ENCODE results near the gene CAVIN2.

The CAVIN2 gene

GRCh38 chr2:191877875-191878274, 31.0 kb upstream of the CAVIN2 start:
- no peak overlapping the region for H3K27ac ChIP-seq
- CTCF ChIA-PET: no interaction called here
- POLR2A ChIA-PET (ENCODE audit: low non-redundant PET): no interaction called here
- no peak for DNase-seq (ENCODE audit: low spot score)
- TF ChIP-seq CTCF (conservative IDR thresholded peaks at IDR 0.05; ENCODE audit: low read depth): no peak

DNA sequence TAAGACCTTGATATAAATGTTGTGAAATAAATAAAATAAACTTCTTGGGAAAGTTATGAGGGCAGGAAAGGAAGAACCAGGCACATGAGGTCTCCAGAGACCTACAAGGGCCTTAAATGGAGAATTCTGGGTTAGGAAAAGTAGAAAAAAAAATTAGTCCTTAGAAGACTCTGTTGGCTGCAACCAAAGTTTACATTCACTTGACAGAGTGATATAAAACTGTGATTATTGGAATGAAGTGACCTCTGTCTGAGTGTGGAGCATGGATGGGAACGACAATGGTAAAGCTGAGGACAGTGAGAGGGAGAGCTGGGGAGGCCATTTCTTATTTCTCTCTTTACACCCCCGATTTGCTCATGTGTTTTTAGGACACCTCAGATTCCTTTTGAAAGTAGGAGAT, 29.0 kb upstream of the CAVIN2 start:
- CTCF ChIA-PET: no interaction called here
- POLR2A ChIA-PET (ENCODE audit: low non-redundant PET): no interaction called here
- no peak overlapping the region for H3K27ac ChIP-seq
- DNase-seq (ENCODE audit: low spot score): no peak
- no peak for TF ChIP-seq CTCF (conservative IDR thresholded peaks at IDR 0.05; ENCODE audit: low read depth)

- DNase-seq (ENCODE audit: low spot score): no peak
- no peak; the same call in 1 of the 2 replicates for TF ChIP-seq CTCF (conservative IDR thresholded peaks at IDR 0.05; ENCODE audit: low read depth)
- H3K27ac ChIP-seq: no peak overlapping the region
- POLR2A ChIA-PET (ENCODE audit: low non-redundant PET): no interaction called here
- CTCF ChIA-PET: interaction anchor here (0.6 to 3.4 kb wide), 7 partner anchors 9 to 1067 kb away, joined by 3 to 18 read pairs (median 4); no protein-coding TSS in a partner anchor
Measured at GRCh38 chr2:191870744-191871143, 23.9 kb upstream of the CAVIN2 start.

DNA sequence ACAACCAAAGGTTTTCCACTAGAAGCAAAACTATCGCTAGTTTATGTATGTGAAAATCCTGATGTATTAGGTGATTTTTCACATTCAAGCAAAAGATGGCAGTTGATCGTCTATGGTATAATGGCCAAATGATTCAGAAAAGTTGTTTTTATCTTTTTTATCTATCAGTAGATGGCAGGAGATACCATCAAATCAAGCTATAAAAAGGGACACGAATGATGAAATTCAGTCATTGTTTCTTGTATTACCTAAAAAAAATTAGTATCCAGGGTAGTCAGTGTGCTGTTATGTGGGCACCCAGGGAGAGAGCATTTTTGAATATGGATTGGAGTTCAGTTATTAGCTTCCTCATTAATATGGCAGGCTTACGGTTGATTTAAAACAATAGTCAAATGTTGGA, 22.9 kb upstream of the CAVIN2 start:
- 0 out of 2 replicates have a peak, but pooled peaks have one; percentile 1 for TF ChIP-seq CTCF (conservative IDR thresholded peaks at IDR 0.05; ENCODE audit: low read depth)
- CTCF ChIA-PET: interaction anchor here (0.7 to 3.4 kb wide), 6 partner anchors 293 to 581 kb away, joined by 3 to 18 read pairs (median 3); partner anchors contain the start of gene TMEFF2
- H3K27ac ChIP-seq: no peak overlapping the region
- POLR2A ChIA-PET (ENCODE audit: low non-redundant PET): no interaction called here
- DNase-seq (ENCODE audit: low spot score): no peak

DNA sequence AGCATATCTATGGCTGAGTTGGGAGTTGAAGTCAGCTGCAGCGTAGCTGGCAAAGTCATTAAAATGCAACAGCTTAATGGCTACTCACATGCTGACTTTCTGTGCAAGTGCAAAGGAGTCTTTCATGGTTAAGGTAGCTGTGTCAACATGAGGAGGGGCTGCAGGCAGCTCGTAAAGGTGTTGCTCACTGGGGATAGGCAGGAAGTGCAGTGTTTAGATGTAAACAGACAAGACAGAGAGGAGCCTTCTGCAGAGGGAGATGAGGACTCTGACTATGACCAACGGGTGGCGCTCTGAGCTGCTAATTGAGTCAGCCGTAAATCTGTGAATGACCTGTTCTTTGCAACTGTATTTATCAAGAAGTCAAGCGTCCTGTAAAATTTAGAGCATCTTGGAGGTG, 22.3 kb upstream of the CAVIN2 start:
- H3K27ac ChIP-seq: no peak overlapping the region
- no peak for TF ChIP-seq CTCF (conservative IDR thresholded peaks at IDR 0.05; ENCODE audit: low read depth)
- ChIA-PET POLR2A (ENCODE audit: low non-redundant PET) (no interaction called here), CTCF (interaction anchor here (1.3 to 3.4 kb wide), 2 partner anchors 293 to 325 kb away, joined by 5 to 18 read pairs; partner anchors contain the start of gene TMEFF2)
- no peak for DNase-seq (ENCODE audit: low spot score)

- POLR2A ChIA-PET (ENCODE audit: low non-redundant PET): no interaction called here
- no peak for DNase-seq (ENCODE audit: low spot score)
- TF ChIP-seq CTCF (conservative IDR thresholded peaks at IDR 0.05; ENCODE audit: low read depth): no peak
- no peak overlapping the region for H3K27ac ChIP-seq
- CTCF ChIA-PET: no interaction called here
Measured at GRCh38 chr2:191867507-191867847, 20.6 kb upstream of the CAVIN2 start.

Data from RWPE1 (cell line).